Upper lobe of left lung (tissue), 6 donors: ENCODE measurements around the gene HABP2. TPM values are rescaled to one million over a fixed set of nuclear protein-coding genes. Genes with fewer than 3 reads are reported as not detected.

Source experiments
- ATAC-seq, 2 donors: fragments of 200-7000 bp; cut with Tn5 transposase; one replicate each; pipeline ENCODE4 v1.9.1; 2022; ENCODE audit warnings: mild to moderate bottlenecking in 2 of 2, moderate library complexity in 2 of 2; ENCODE audit not compliant: low FRiP score in 2 of 2
- DNase-seq, 2 donors: peaks; one replicate each; pipeline ENCODE4 v3.0.0-alpha.2; 2019 to 2020
- H3K27ac ChIP-seq, 4 donors: fragments of 200-600 bp; sonication (generic); one replicate each; pipeline ENCODE4 v1.5.1; 2016 to 2019
- H3K27me3 ChIP-seq, 4 donors: fragments of 200-600 bp; sonication (generic); one replicate each; pipeline ENCODE4 v1.5.1; 2017 to 2019
- H3K36me3 ChIP-seq, 4 donors: fragments of 200-600 bp; sonication (generic); one replicate each; pipeline ENCODE4 v1.5.1; 2016 to 2019
- H3K4me1 ChIP-seq, 4 donors: fragments of 200-600 bp; sonication (generic); one replicate each; pipeline ENCODE4 v1.5.1; 2018 to 2019
- H3K4me3 ChIP-seq, 4 donors: fragments of 200-600 bp; sonication (generic); one replicate each; pipeline ENCODE4 v1.5.1; 2017 to 2019; ENCODE audit warnings: mild to moderate bottlenecking in 2 of 4, moderate library complexity in 1 of 4
- H3K9me3 ChIP-seq, 4 donors: fragments of 200-600 bp; sonication (generic); one replicate each; pipeline ENCODE4 v1.5.1; 2018 to 2019
- EP300 ChIP-seq, 4 donors: sonication (generic); formaldehyde crosslinking; IDR thresholded peaks; one replicate each; pipeline ENCODE4 v1.5.1; 2017; ENCODE audit warnings: antibody characterized with exemption in 4 of 4, control low read depth in 2 of 4
- POLR2A ChIP-seq, 4 donors: fragments of 450-650 bp; IDR thresholded peaks; one replicate each; pipeline ENCODE4 v1.5.1; 2016 to 2017; ENCODE audit warnings: antibody characterized with exemption in 4 of 4, mild to moderate bottlenecking in 2 of 4
- POLR2AphosphoS5 ChIP-seq, 2 donors: sonication (generic); formaldehyde crosslinking; IDR thresholded peaks; one replicate each; pipeline ENCODE4 v1.5.1; 2017; ENCODE audit warnings: antibody characterized with exemption in 2 of 2
- WGBS, 2 donors: methylation state at CpG; one replicate each; pipeline ENCODE4 v1.1.5; 2017 to 2018; 5-methylcytosine and 5-hydroxymethylcytosine counted together
- total RNA-seq, 6 donors: library from RNA; depleted of rRNA in 4 of 6; stranded (reverse); fragments of >200 nt in 4 of 6; gene quantifications; one replicate each; pipeline versions ENCODE4 v1.1.0 to v1.2.1, GENCODE V29; 2016 to 2021
- TF ChIP-seq, protein P1 (sequence below), 6 experiments: fragments of 450-650 bp in 4 of 6; fragments of 200-600 bp in 2 of 6; sonication (generic) in 2 of 6; IDR thresholded peaks; one replicate each; pipeline ENCODE4 v1.5.1; 2016 to 2019; ENCODE audit warnings: antibody characterized with exemption in 6 of 6
- donor health status: DM: no; HTN: no; CAD: no; lungs with moderate emphysema.
- donor health status: DM: no; HTN: yes; CAD: no; lungs with severe emphysema.

HABP2 gene
- total RNA-seq, 6 donors from 2014 or later: 0.15 to 10.3 (median 1.3) TPM; not detected in 2

GRCh38 chr10:113520690-113521474, 32.0 kb upstream of the HABP2 start:
- Histone ChIP-seq H3K36me3 (no peaks in the 10 kb centered on the region), H3K27ac (no peak overlapping the region), H3K4me3 (no peak overlapping the region), H3K4me1 (peaks cover 0 to 5% (median 2%) of the 10 kb centered on the region in 4 donors), H3K9me3 (no peaks in the 10 kb centered on the region), H3K27me3 (no peaks in the 10 kb centered on the region)
- ATAC-seq: peak; percentile 35 to 82
- peak in 1 of 2 donors; percentile 63 for DNase-seq
- TF ChIP-seq EP300 (IDR thresholded peaks at IDR 0.05) (no peak), POLR2A (IDR thresholded peaks at IDR 0.05) (no peak)
- TF ChIP-seq, protein P1, sequence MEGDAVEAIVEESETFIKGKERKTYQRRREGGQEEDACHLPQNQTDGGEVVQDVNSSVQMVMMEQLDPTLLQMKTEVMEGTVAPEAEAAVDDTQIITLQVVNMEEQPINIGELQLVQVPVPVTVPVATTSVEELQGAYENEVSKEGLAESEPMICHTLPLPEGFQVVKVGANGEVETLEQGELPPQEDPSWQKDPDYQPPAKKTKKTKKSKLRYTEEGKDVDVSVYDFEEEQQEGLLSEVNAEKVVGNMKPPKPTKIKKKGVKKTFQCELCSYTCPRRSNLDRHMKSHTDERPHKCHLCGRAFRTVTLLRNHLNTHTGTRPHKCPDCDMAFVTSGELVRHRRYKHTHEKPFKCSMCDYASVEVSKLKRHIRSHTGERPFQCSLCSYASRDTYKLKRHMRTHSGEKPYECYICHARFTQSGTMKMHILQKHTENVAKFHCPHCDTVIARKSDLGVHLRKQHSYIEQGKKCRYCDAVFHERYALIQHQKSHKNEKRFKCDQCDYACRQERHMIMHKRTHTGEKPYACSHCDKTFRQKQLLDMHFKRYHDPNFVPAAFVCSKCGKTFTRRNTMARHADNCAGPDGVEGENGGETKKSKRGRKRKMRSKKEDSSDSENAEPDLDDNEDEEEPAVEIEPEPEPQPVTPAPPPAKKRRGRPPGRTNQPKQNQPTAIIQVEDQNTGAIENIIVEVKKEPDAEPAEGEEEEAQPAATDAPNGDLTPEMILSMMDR (IDR thresholded peaks at IDR 0.05): peak; percentile 79 to 93 (median 84)
- WGBS, 2 donors: 51 to 54% methylated on average over 8 of the region's 8 CpGs

DNA sequence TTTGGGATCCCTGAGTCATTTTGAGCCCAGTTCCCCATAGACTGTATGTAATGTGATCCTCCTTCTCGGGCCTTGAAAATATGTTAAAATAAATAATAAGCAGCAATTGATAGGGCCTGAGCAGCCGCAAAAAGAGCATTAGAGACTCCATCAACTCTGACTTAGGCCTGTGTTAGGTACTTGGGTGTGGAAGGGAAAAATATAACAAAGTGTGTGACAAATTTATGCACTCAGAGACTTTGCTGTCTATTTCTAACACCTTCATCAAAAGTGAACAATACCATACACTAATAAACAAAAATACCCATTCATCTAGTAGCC, 31.4 kb upstream of the HABP2 start:
- WGBS, 2 donors: 39 to 56% methylated on average over 2 of the region's 2 CpGs
- DNase-seq (no peak), ATAC-seq (no peak)
- Histone ChIP-seq H3K27me3 (no peaks in the 10 kb centered on the region), H3K27ac (no peak overlapping the region), H3K9me3 (no peaks in the 10 kb centered on the region), H3K4me3 (no peak overlapping the region), H3K36me3 (no peaks in the 10 kb centered on the region), H3K4me1 (peaks cover 0 to 5% (median 2%) of the 10 kb centered on the region in 4 donors)
- TF ChIP-seq, protein P1 (IDR thresholded peaks at IDR 0.05): no peak

DNA sequence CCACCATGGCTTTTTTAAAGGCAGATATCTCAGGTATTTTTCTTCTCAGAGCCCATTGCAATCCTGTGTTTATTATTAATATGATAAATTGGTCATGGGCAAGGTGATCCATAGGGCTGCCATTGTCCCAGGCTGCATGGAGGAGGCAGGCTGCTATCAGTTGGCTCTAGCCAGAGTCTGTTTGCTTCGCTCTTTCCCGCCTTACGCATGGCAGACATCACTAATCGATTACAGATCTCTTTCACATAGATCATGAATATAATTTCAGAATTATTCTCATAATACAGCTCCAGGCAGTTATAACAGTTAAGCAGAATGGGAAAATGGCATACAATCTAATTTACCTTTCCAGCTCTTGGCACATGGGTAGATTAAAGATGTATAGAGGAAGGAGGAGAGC, 30.4 kb upstream of the HABP2 start:
- peaks cover 0 to 5% (median 2%) of the 10 kb centered on the region in 4 donors for H3K4me1 ChIP-seq
- ATAC-seq (no peak), DNase-seq (no peak)
- no peak overlapping the region for H3K27ac ChIP-seq
- no peak overlapping the region for H3K4me3 ChIP-seq
- H3K36me3 ChIP-seq: no peaks in the 10 kb centered on the region
- no peaks in the 10 kb centered on the region for H3K27me3 ChIP-seq
- WGBS, 2 donors: 94 to 97% methylated on average over 4 of the region's 4 CpGs
- no peaks in the 10 kb centered on the region for H3K9me3 ChIP-seq
- TF ChIP-seq POLR2A (IDR thresholded peaks at IDR 0.05) (no peak), POLR2AphosphoS5 (IDR thresholded peaks at IDR 0.05) (no peak)
- TF ChIP-seq, protein P1 (IDR thresholded peaks at IDR 0.05): no peak

DNA sequence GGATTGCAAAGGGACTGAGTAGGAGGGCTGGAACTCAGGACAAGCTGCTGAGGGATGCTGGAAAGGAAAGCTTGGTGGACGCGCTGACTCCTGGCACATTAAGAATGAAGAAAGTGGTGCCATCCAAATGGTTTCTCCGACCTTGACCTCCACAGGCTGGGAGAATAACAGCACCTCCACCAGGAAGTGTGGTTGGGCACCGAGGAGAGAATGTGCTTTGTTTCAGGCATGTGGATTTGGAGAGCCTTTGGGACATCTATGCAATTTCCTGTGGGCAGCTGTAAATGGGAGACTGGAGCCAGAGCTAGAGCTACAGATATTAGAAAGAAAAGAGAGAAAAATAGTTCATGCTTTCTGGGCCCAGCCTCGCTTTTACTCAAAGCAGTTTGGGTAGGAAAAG, 29.8 kb upstream of the HABP2 start:
- WGBS, 2 donors: 70 to 71% methylated on average over 5 of the region's 5 CpGs
- Histone ChIP-seq H3K27me3 (no peaks in the 10 kb centered on the region), H3K4me1 (peaks cover 0 to 5% (median 2%) of the 10 kb centered on the region in 4 donors), H3K27ac (no peak overlapping the region), H3K9me3 (no peaks in the 10 kb centered on the region), H3K4me3 (no peak overlapping the region), H3K36me3 (no peaks in the 10 kb centered on the region)
- DNase-seq: peak in 1 of 2 donors; percentile 8
- TF ChIP-seq POLR2AphosphoS5 (IDR thresholded peaks at IDR 0.05): no peak
- TF ChIP-seq EP300 (IDR thresholded peaks at IDR 0.05): no peak
- TF ChIP-seq POLR2A (IDR thresholded peaks at IDR 0.05): no peak
- no peak for ATAC-seq

GRCh38 chr10:113523628-113524027, 29.2 kb upstream of the HABP2 start:
- H3K4me3 ChIP-seq: no peak overlapping the region
- TF ChIP-seq, protein P1 (IDR thresholded peaks at IDR 0.05): no peak
- no peak for TF ChIP-seq POLR2A (IDR thresholded peaks at IDR 0.05)
- TF ChIP-seq EP300 (IDR thresholded peaks at IDR 0.05): no peak
- TF ChIP-seq POLR2AphosphoS5 (IDR thresholded peaks at IDR 0.05): no peak
- H3K9me3 ChIP-seq: no peaks in the 10 kb centered on the region
- ATAC-seq (no peak), DNase-seq (no peak)
- no peaks in the 10 kb centered on the region for H3K36me3 ChIP-seq
- peaks cover 0 to 5% (median 2%) of the 10 kb centered on the region in 4 donors for H3K4me1 ChIP-seq
- H3K27me3 ChIP-seq: no peaks in the 10 kb centered on the region
- no peak overlapping the region for H3K27ac ChIP-seq
- WGBS, 2 donors: 68 to 70% methylated on average over 1 of the region's 1 CpG
